CD1c-positive myeloid dendritic cell (primary cell): Measurements from ENCODE around the gene NEK8.
A peak's percentile ranks its signal among the peaks of the same experiment; 100 is the strongest.

Experiments
- DNase-seq: peaks from one replicate; pipeline ENCODE4 v3.0.0-alpha.2; 2016; ENCODE audit errors: extremely low spot score

Gene NEK8

GRCh38 chr17:28744972-28745785, 16.6 kb downstream of the NEK8 start:
- peak; percentile 48 for DNase-seq

- DNase-seq, result no peak
Observed at GRCh38 chr17:28745786-28746411, 17.3 kb downstream of the NEK8 start.

GRCh38 chr17:28746611-28747050, 18.0 kb downstream of the NEK8 start:
- no peak for DNase-seq

- DNase-seq, result no peak
Observed at GRCh38 chr17:28747051-28747691, 18.6 kb downstream of the NEK8 start.

GRCh38 chr17:28747801-28748750, 19.5 kb downstream of the NEK8 start:
- no peak for DNase-seq

- DNase-seq, result no peak
Observed at GRCh38 chr17:28748852-28749515, 20.4 kb downstream of the NEK8 start.

GRCh38 chr17:28749516-28750177, 21.1 kb downstream of the NEK8 start:
- DNase-seq, result no peak

- peak; percentile 92 for DNase-seq
Observed at GRCh38 chr17:28750178-28751047, 21.8 kb downstream of the NEK8 start.

- no peak for DNase-seq
Observed at GRCh38 chr17:28751600-28752366, 23.2 kb downstream of the NEK8 start.

- no peak for DNase-seq
Observed at GRCh38 chr17:28755486-28755885, 26.9 kb downstream of the NEK8 start.

- DNase-seq, result no peak
Observed at GRCh38 chr17:28756049-28756804, 27.6 kb downstream of the NEK8 start.

- no peak for DNase-seq
Observed at GRCh38 chr17:28758411-28759121, 30.0 kb downstream of the NEK8 start.

- no peak for DNase-seq
Observed at GRCh38 chr17:28759256-28759865, 30.8 kb downstream of the NEK8 start.

GRCh38 chr17:28760601-28761562, 32.3 kb downstream of the NEK8 start:
- peak; percentile 71 for DNase-seq

GRCh38 chr17:28763137-28763799, 34.7 kb downstream of the NEK8 start:
- no peak for DNase-seq
